H1 (cell line): ENCODE results near the gene ZDHHC3. TPM values are rescaled to one million over a fixed set of nuclear protein-coding genes. Genes with fewer than 3 reads are reported as not detected.

Source experiments
- CTCF ChIA-PET: fragments of 300-600 bp; sonication (Branson Sonifier 250); formaldehyde crosslinking; loops from one replicate; lab custom pipeline; 2021; ENCODE audit not compliant: partially characterized antibody; lab: Charles Lee
- POLR2A ChIA-PET: fragments of 300-600 bp; sonication (Branson Sonifier 250); formaldehyde crosslinking; loops from one replicate; lab custom pipeline; 2021; ENCODE audit warnings: inconsistent platforms; ENCODE audit not compliant: partially characterized antibody; lab: Charles Lee
- DNase-seq, 2 experiments: peaks; one replicate each; pipeline versions ENCODE4 v3.0.0 to v3.0.0-alpha.2; 2010 to 2022; ENCODE audit warnings: low spot score in 2 of 2, low read depth in 1 of 2, mixed read lengths in 1 of 2
- FAIRE-seq: peaks from 2 replicates; lab custom pipeline; 2011; peaks lifted over from hg19 to GRCh38; lab: Jason Lieb, UNC
- H2AFZ ChIP-seq: 2 replicates; pipeline ENCODE4 v1.8.1; 2012; ENCODE audit warnings: low read length, inconsistent platforms
- H2AK5ac ChIP-seq: 2 replicates; pipeline ENCODE4 v1.6.1; 2013; ENCODE audit warnings: low read depth, low read length
- H2BK120ac ChIP-seq: replicated peaks from 2 replicates; pipeline ENCODE3; 2013; ENCODE audit warnings: low read depth, low read length, inconsistent platforms
- H2BK12ac ChIP-seq: 2 replicates; pipeline ENCODE4 v1.6.1; 2013; ENCODE audit warnings: low read depth, low read length
- H2BK15ac ChIP-seq: 2 replicates; pipeline ENCODE4 v1.6.1; 2013; ENCODE audit warnings: low read length
- H2BK20ac ChIP-seq: 2 replicates; pipeline ENCODE4 v1.6.1; 2013; ENCODE audit warnings: low read length
- H2BK5ac ChIP-seq: 2 replicates; pipeline ENCODE4 v1.6.1; 2013; ENCODE audit warnings: low read depth, low read length
- H3K14ac ChIP-seq: 2 replicates; pipeline ENCODE4 v1.6.1; 2013; ENCODE audit warnings: inconsistent platforms; ENCODE audit not compliant: insufficient read length
- H3K18ac ChIP-seq: 2 replicates; pipeline ENCODE4 v1.6.1; 2013; ENCODE audit warnings: low read length; ENCODE audit errors: extremely low read depth
- H3K23ac ChIP-seq: 2 replicates; pipeline ENCODE4 v1.6.1; 2013; ENCODE audit warnings: inconsistent platforms; ENCODE audit not compliant: insufficient read length
- H3K23me2 ChIP-seq: 2 replicates; pipeline ENCODE4 v1.6.1; 2013; ENCODE audit warnings: low read depth, low read length
- H3K27ac ChIP-seq: 2 replicates; pipeline ENCODE4 v1.6.1; 2011; ENCODE audit warnings: low read depth, low read length, inconsistent platforms
- H3K27me3 ChIP-seq, 4 experiments: replicated peaks in 1 of 4; 1 replicate in 1 of 4; 2 replicates in 3 of 4; pipeline versions ENCODE4 v1.6.1 to v1.8.1; 2011 to 2013; ENCODE audit warnings: low read length in 3 of 4, mild to moderate bottlenecking in 3 of 4, inconsistent platforms in 2 of 4, mixed read lengths in 2 of 4, moderate library complexity in 1 of 4; ENCODE audit not compliant: control insufficient read depth in 3 of 4, insufficient read depth in 3 of 4; ENCODE audit errors: extremely low read depth in 1 of 4
- H3K36me3 ChIP-seq, 4 experiments: 2 replicates each; pipeline versions ENCODE4 v1.6.1 to v1.8.1; 2011 to 2013; ENCODE audit warnings: mild to moderate bottlenecking in 4 of 4, low read length in 3 of 4, moderate library complexity in 2 of 4, control low read depth in 1 of 4, inconsistent platforms in 1 of 4; ENCODE audit not compliant: insufficient read depth in 4 of 4, control insufficient read depth in 2 of 4
- H3K4ac ChIP-seq: replicated peaks from 2 replicates; pipeline ENCODE3; 2013; ENCODE audit warnings: low read length, low read depth, mixed read lengths, inconsistent platforms; ENCODE audit not compliant: insufficient read length
- H3K4me1 ChIP-seq, 4 experiments: replicated peaks in 1 of 4; 1 replicate in 1 of 4; 2 replicates in 3 of 4; pipeline versions ENCODE4 v1.6.1 to v1.8.1; 2011 to 2013; ENCODE audit warnings: low read length in 3 of 4, inconsistent platforms in 2 of 4, mixed read lengths in 1 of 4; ENCODE audit not compliant: insufficient read depth in 4 of 4, control insufficient read depth in 3 of 4
- H3K4me2 ChIP-seq, 2 experiments: 2 replicates each; pipeline versions ENCODE4 v1.6.1 to v1.8.1; 2011 to 2013; ENCODE audit warnings: low read depth in 2 of 2, low read length in 2 of 2, control low read depth in 1 of 2, inconsistent platforms in 1 of 2, mild to moderate bottlenecking in 1 of 2; ENCODE audit not compliant: insufficient read depth in 1 of 2
- H3K4me3 ChIP-seq, 4 experiments: fragments of 200-600, 300-600 bp in 1 of 4; sonication (generic), shearing (Covaris generic), sonication (Bioruptor Twin) in 1 of 4; 2 replicates each; pipeline versions ENCODE4 v1.5.1 to v1.8.1; 2011 to 2016; ENCODE audit warnings: low read length in 4 of 4, low read depth in 3 of 4, control low read depth in 2 of 4, inconsistent platforms in 2 of 4, mild to moderate bottlenecking in 2 of 4, mixed read lengths in 1 of 4, moderate library complexity in 1 of 4; ENCODE audit not compliant: insufficient read depth in 2 of 4; ENCODE audit errors: extremely low read depth in 1 of 4
- H3K56ac ChIP-seq: replicated peaks from 2 replicates; pipeline ENCODE3; 2013; ENCODE audit warnings: low read depth, mild to moderate bottlenecking, mixed read lengths, low read length, inconsistent platforms; ENCODE audit not compliant: insufficient read length
- H3K79me1 ChIP-seq: 2 replicates; pipeline ENCODE4 v1.6.1; 2013; ENCODE audit warnings: low read depth, low read length, control low read depth
- H3K79me2 ChIP-seq, 2 experiments: 2 replicates each; pipeline versions ENCODE4 v1.6.1 to v1.8.1; 2012 to 2013; ENCODE audit warnings: low read length in 2 of 2, mild to moderate bottlenecking in 2 of 2, inconsistent platforms in 1 of 2; ENCODE audit not compliant: insufficient read depth in 2 of 2, control insufficient read depth in 1 of 2
- H3K9ac ChIP-seq, 4 experiments: replicated peaks in 1 of 4; 1 replicate in 1 of 4; 2 replicates in 3 of 4; pipeline versions ENCODE4 v1.6.1 to v1.8.1; 2011 to 2013; ENCODE audit warnings: low read depth in 3 of 4, low read length in 3 of 4, control low read depth in 2 of 4, mild to moderate bottlenecking in 2 of 4, moderate library complexity in 2 of 4, inconsistent platforms in 1 of 4; ENCODE audit errors: extremely low read depth in 1 of 4
- H3K9me3 ChIP-seq, 2 experiments: 2 replicates each; pipeline versions ENCODE4 v1.6.1 to v1.8.1; 2012 to 2013; ENCODE audit warnings: mild to moderate bottlenecking in 2 of 2, moderate library complexity in 2 of 2, control low read depth in 1 of 2, inconsistent platforms in 1 of 2, low read depth in 1 of 2, low read length in 1 of 2, mixed read lengths in 1 of 2; ENCODE audit not compliant: insufficient read depth in 2 of 2
- H4K20me1 ChIP-seq, 2 experiments: replicated peaks in 1 of 2; 2 replicates each; pipeline versions ENCODE3 to v1.8.1; 2011 to 2013; ENCODE audit warnings: inconsistent platforms in 2 of 2, low read length in 2 of 2, mild to moderate bottlenecking in 1 of 2; ENCODE audit not compliant: insufficient read depth in 2 of 2, control insufficient read depth in 1 of 2
- H4K5ac ChIP-seq: 2 replicates; pipeline ENCODE4 v1.6.1; 2013; ENCODE audit warnings: low read length, low read depth, mixed read lengths, inconsistent platforms; ENCODE audit not compliant: insufficient read length
- H4K8ac ChIP-seq: 2 replicates; pipeline ENCODE4 v1.8.0; 2013; ENCODE audit warnings: mild to moderate bottlenecking, moderate library complexity, low read length, inconsistent platforms; ENCODE audit not compliant: insufficient read depth; ENCODE audit errors: extremely low read depth
- H4K91ac ChIP-seq: replicated peaks from 2 replicates; pipeline ENCODE3; 2013; ENCODE audit warnings: low read length, mixed read lengths, inconsistent platforms; ENCODE audit not compliant: insufficient read length
- BRCA1 ChIP-seq: IDR thresholded peaks from 2 replicates; pipeline ENCODE4 v1.6.1; 2012; ENCODE audit warnings: low read depth, low read length, improper control_type of control experiment
- EP300 ChIP-seq, 2 experiments: IDR thresholded peaks; 1 replicate in 1 of 2; 2 replicates in 1 of 2; pipeline ENCODE4 v1.6.1; 2011 to 2012; ENCODE audit warnings: low read depth in 2 of 2, low read length in 2 of 2, mild to moderate bottlenecking in 2 of 2, borderline replicate concordance in 1 of 2, inconsistent platforms in 1 of 2, moderate library complexity in 1 of 2
- JUND ChIP-seq: IDR thresholded peaks from 2 replicates; pipeline ENCODE4 v1.6.1; 2011; ENCODE audit warnings: mild to moderate bottlenecking, improper control_type of control experiment, low read length
- MAFK ChIP-seq: IDR thresholded peaks from 2 replicates; pipeline ENCODE4 v1.6.1; 2012; ENCODE audit warnings: low read depth, mild to moderate bottlenecking, improper control_type of control experiment, low read length
- NRF1 ChIP-seq: IDR thresholded peaks from 2 replicates; pipeline ENCODE4 v1.6.1; 2011; ENCODE audit warnings: mild to moderate bottlenecking, low read depth, low read length, improper control_type of control experiment
- RFX5 ChIP-seq: IDR thresholded peaks from 2 replicates; pipeline ENCODE4 v1.6.1; 2011; ENCODE audit warnings: low read depth, low read length, improper control_type of control experiment, borderline replicate concordance
- SAP30 ChIP-seq: fragments of 300-600 bp; sonication (generic); IDR thresholded peaks from 2 replicates; pipeline ENCODE4 v1.7.1; 2012; ENCODE audit warnings: low read length, moderate library complexity, mild to moderate bottlenecking, inconsistent platforms; ENCODE audit not compliant: insufficient read depth, insufficient replicate concordance
- SP2 ChIP-seq: IDR thresholded peaks from 2 replicates; pipeline ENCODE4 v1.6.1; 2012; ENCODE audit warnings: mild to moderate bottlenecking, low read length, inconsistent platforms
- TAF7 ChIP-seq: optimal IDR thresholded peaks from 2 replicates; pipeline ENCODE3; 2011; ENCODE audit warnings: low read depth, mild to moderate bottlenecking, inconsistent platforms, low read length, moderate library complexity, borderline replicate concordance
- YY1 ChIP-seq: IDR thresholded peaks from 2 replicates; pipeline ENCODE4 v1.6.1; 2011; ENCODE audit warnings: low read depth, mild to moderate bottlenecking, low read length
- WGBS, 2 experiments: shearing (Covaris generic) in 1 of 2; methylation state at CpG; one replicate each; pipeline versions ENCODE4 v1.1.6 to v1.1.7; 2013 to 2015; ENCODE audit warnings: low lambda C conversion rate in 2 of 2, mixed read lengths in 2 of 2, inconsistent platforms in 1 of 2, low coverage in 1 of 2, missing lambda C conversion rate in 1 of 2; ENCODE audit not compliant: insufficient replicate concordance in 2 of 2, insufficient coverage in 1 of 2, insufficient read length in 1 of 2; ENCODE audit errors: extremely low coverage in 1 of 2, missing lambda C conversion rate in 1 of 2; 5-methylcytosine and 5-hydroxymethylcytosine counted together
- polyA plus RNA-seq, 7 experiments: library from polyadenylated mRNA; depleted of rRNA in 3 of 7; stranded (reverse) in 5 of 7; unstranded in 2 of 7; fragments of >200 nt in 5 of 7; fragments of 200-250 nt in 2 of 7; gene quantifications; 1 replicate in 5 of 7; 2 replicates in 1 of 7; 4 replicates in 1 of 7; pipeline versions ENCODE4 v1.2.1 to v1.2.3, GENCODE V29; 2011 to 2013; ENCODE audit warnings: missing spikeins in 2 of 7, mixed read lengths in 2 of 7
- total RNA-seq: library from RNA; stranded (reverse); fragmentation: NEBNext Ultra II Directional; extraction: Animal tissue kit (Norgen Biotek cat#: 25700); gene quantifications from 2 replicates; pipeline ENCODE4 v1.2.1, GENCODE V29; 2021

Gene ZDHHC3
- total and polyA plus RNA-seq, 2 of the 8 experiments (the other 6 are each of a cell fraction or from before 2014, with no cell fraction given) = 77.4 to 88.7 TPM

DNA sequence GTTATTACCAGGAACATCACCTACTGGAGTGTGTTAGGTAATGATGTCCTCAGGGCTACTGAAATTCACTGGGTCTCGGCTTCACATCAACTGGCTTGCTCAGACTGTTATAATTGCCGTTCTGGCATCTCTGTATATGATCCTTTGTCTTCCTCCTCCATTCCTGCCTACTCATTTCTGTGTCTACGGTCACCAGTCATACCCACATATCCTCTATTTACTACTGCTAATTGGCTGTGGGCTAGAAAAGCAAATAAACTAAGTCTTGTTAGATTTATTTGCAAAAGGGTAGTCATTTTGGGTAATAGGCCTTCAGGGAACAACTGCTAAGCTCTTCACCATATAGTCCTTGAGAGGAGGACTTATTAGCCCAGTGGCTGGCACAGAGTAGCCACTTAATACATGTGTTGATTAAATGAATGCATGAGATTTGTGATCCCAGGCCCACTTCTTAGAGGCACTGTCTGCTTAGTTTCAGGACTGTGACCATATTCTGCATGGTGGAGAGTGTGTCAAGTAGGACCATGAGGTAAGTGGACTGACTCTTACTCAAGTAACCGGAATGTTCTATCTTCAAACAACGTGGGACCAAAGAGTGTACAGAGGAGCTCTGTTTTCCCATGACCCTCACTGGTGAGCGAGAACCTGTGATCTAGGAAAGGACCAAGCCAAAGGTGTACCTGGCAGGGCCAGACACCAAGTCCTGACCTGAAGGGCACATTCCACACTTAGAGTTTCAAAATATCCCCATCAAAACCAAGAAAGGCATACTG, 13.2 kb downstream of the ZDHHC3 start:
- TF ChIP-seq SP2 (no peak), RFX5 (no peak), NRF1 (no peak), EP300 (IDR thresholded peaks at IDR 0.05; ENCODE audit: borderline replicate concordance in 1 of 2, low read depth in 2 of 2, low read length in 2 of 2) (no peak), SAP30 (no peak), JUND (no peak), TAF7 (no peak), BRCA1 (no peak), MAFK (no peak), YY1 (no peak)
- H2BK5ac ChIP-seq = 0 out of 2 replicates have a peak overlapping the region, but pooled peaks have one; percentile 3
- no peak overlapping the region for H2BK20ac ChIP-seq
- ChIA-PET POLR2A (interaction anchor here (5.2 kb wide), 1 partner anchor 14 kb away, joined by 34 read pairs; the partner anchor contains the start of genes EXOSC7 and ZDHHC3), CTCF (interaction anchor here (1.3 to 1.4 kb wide), 2 partner anchors 17 to 48 kb away, joined by 4 to 5 read pairs; no protein-coding TSS in a partner anchor)
- H3K23ac ChIP-seq = no peak overlapping the region
- H3K23me2 ChIP-seq = no peaks in the 10 kb centered on the region
- H3K9ac ChIP-seq = no peak overlapping the region
- no peak overlapping the region for H3K4ac ChIP-seq
- H3K56ac ChIP-seq = no peak overlapping the region
- H3K79me2 ChIP-seq = peaks cover 6 to 80% of the 10 kb centered on the region in 2 experiments
- no peak overlapping the region for H2BK12ac ChIP-seq
- H3K27me3 ChIP-seq = peaks cover 0 to 1% (median 0%) of the 10 kb centered on the region in 4 experiments; a peak in 1 of 7 replicates
- no peak overlapping the region for H3K18ac ChIP-seq
- 93% methylated on average over 6 of the region's 6 CpGs; no CpG with 5 or more reads in 1 of the 2 experiments for WGBS, 2 experiments
- H2AFZ ChIP-seq = no peak overlapping the region
- peaks cover 0 to 3% (median 0%) of the 10 kb centered on the region in 4 experiments; a peak in 1 of 8 replicates for H3K36me3 ChIP-seq
- FAIRE-seq (no peak), DNase-seq (no peak)
- H2AK5ac ChIP-seq = no peak overlapping the region
- H2BK120ac ChIP-seq = no peak overlapping the region
- no peak overlapping the region for H3K14ac ChIP-seq
- no peaks in the 10 kb centered on the region for H3K9me3 ChIP-seq
- H4K91ac ChIP-seq = no peak overlapping the region
- no peaks in the 10 kb centered on the region for H3K4me1 ChIP-seq
- no peak overlapping the region for H3K4me2 ChIP-seq
- no peak overlapping the region for H3K27ac ChIP-seq
- peaks cover 8% of the 10 kb centered on the region for H3K79me1 ChIP-seq
- H2BK15ac ChIP-seq = no peak overlapping the region
- no peak overlapping the region for H4K8ac ChIP-seq
- peaks cover 0 to 4% of the 10 kb centered on the region in 2 experiments for H4K20me1 ChIP-seq
- H4K5ac ChIP-seq = no peak overlapping the region
- no peak overlapping the region for H3K4me3 ChIP-seq
